Stimulated activated CD8-positive, alpha-beta memory T cell treated with anti-CD3 and anti-CD28 coated beads, Interleukin-4, amount 100 ng/mL, for 1 hour (primary cell): Measurements from ENCODE around the gene SLC12A7.

ENCODE experiments used
- DNase-seq, 2 donors: peaks; one replicate each; pipeline ENCODE4 v3.0.0-alpha.2; 2020; ENCODE audit warnings: low read depth in 2 of 2, low spot score in 1 of 2

The SLC12A7 gene

GRCh38 chr5:1037671-1038416, 74.0 kb downstream of the SLC12A7 start:
- no peak for DNase-seq

DNA sequence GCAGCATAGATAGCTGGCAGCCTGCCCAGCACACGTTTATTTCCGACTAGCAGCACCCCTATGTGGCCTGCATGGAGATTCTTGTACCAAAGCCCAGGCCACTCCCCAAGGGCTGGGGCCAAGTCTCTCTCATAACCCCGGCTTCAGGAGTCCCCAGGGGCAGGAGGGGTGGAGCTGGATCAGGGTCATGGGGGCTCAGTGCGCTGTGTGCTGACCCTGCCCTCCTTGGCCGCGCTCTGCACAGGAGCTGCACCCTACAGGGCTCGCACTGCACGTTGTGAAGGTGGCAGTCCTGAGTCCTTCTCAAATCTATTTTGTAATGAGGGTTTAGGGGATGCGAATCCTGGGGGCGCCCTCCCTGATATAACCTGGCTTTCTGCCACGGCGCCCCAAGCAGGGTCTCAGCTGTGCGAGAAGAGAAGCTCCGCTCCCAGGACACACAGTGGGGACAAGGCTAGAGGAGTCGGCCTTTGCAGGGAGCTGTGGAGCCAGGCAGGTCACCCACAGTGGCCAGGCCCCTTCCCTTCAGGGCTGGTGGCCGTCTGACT, 74.7 kb downstream of the SLC12A7 start:
- no peak for DNase-seq

DNA sequence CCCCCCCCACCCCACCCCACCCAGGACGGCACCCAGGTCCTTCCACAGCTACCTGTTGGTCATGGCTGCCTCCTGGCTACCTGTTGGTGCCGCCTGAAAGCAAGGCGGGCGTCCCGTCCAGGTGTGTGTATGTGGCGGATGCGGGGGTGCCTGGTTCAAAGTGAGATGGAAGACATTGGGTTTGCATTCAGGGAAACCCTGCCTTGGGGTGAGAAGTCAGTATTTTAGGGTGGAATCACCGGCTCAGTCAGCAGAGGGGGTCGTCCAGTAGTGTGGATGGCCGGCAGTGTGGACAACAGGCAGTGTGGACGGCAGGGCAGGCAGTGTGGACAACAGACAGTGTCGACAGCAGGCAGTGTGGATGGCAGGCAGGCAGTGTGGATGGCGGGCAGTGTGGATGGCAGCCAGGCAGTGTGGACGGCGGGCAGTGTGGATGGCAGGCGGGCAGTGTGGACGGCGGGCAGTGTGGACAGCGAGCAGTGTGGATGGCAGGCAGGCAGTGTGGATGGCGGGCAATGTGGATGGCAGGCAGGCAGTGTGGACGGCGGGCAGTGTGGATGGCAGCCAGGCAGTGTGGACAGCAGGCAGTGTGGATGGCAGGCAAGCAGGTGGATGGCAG, 75.2 kb downstream of the SLC12A7 start:
- DNase-seq = no peak

- no peak for DNase-seq
These were observed 76.2 kb downstream of the SLC12A7 start for GRCh38 chr5:1035421-1036405.

GRCh38 chr5:1034986-1035385, 76.9 kb downstream of the SLC12A7 start:
- no peak for DNase-seq

- no peak for DNase-seq
These were observed 77.4 kb downstream of the SLC12A7 start for GRCh38 chr5:1034421-1034905.

- DNase-seq = no peak
These were observed 78.0 kb downstream of the SLC12A7 start for GRCh38 chr5:1033606-1034420.

DNA sequence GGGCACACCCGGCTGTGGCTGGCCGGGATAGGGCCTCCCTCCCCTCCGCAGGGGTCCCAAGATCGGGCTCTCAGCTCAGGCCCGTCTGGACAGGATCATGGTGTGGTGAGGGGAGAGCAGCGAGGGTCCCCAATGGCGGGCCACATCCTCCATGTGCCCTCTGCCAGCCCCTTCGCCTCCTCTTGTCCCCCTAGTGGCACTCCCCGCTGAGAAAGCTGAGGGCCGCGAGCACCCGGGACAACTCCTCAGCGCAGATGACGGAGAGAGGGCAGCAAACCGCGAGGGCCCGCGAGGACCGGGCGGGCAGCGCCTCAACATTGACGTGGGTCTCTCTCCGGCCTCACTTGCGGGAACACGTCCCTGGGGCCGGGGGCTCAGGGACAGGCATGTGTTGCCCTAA, 78.7 kb downstream of the SLC12A7 start:
- DNase-seq = no peak

DNA sequence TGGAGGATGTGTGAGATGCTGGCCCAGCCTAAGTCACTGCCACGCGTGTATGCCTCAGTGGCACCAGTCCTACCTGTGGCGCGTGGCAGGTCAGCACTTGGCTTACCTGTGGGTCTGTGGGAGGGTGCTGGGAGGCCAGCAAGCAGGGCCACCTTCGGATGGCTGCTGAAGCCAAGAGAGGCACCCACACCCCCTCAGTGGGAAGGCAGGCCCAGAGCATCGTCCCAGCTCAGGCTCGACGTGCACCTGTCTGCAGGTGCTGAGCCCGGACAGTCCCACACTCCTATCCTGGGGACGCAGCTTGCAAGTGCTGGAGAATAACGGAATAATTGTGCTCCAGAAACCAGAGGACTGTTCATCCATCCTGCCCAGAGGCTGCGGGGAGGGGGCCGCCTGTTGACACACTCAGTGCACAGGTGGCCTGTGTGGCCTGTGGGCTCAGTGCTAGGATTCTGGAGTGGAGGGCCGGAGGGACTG, 79.3 kb downstream of the SLC12A7 start:
- DNase-seq = no peak

GRCh38 chr5:1032011-1032410, 79.9 kb downstream of the SLC12A7 start:
- no peak for DNase-seq

GRCh38 chr5:1031306-1031959, 80.4 kb downstream of the SLC12A7 start:
- no peak for DNase-seq

- no peak for DNase-seq
These were observed 81.0 kb downstream of the SLC12A7 start for GRCh38 chr5:1030801-1031271.

GRCh38 chr5:1029945-1030625, 81.8 kb downstream of the SLC12A7 start:
- DNase-seq = no peak

- no peak for DNase-seq
These were observed 82.5 kb downstream of the SLC12A7 start for GRCh38 chr5:1029282-1029944.

DNA sequence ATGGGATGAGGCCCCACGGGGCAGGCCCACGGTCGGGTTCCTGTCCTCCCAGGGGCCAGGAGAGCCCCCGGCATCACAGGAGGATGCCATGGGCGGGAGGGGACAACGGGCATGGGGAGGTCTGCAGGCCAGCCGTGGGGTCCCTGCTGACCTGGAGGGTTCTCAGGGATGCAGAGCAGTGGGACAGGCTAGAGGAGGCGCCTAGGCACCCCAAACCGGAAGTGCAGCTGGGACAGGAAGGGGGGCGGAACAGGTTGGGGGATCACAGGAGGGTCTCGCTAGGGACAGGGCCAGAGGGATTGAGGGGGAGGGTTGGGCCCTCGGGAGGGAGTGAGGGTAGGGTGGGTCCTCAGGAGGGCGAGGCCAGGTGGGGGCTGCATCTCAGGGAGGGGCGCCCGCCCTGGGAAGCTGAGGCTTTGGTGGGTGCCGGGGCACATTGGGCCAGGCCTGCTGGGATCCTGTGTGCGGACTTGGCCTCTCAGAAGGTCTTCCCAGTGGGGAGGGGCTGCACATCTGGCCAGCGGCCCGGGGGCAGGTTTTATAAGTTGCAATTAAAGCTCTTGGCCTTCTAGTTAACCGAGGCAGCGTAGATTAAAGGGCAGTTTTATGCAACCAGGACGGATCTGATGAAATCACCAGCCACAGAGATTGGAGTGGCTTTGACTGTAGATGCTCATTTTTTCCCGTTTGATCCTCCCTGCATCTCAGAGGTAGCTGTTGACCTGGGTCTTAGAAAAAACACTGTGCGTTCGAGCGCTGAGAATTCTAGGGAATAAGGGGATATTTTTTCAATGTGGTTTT, 83.2 kb downstream of the SLC12A7 start:
- no peak for DNase-seq

- no peak for DNase-seq
These were observed 84.0 kb downstream of the SLC12A7 start for GRCh38 chr5:1027631-1028441.
